Measurements from ENCODE around the gene ARL13B. TPM values are rescaled to one million over a fixed set of nuclear protein-coding genes. Genes with fewer than 3 reads are reported as not detected.
"Not testable (repeated sequence)": the region's sequence is repeated elsewhere in the genome, so short reads cannot be mapped to it uniquely, and the experiment has no call there.

Gene ARL13B
- total RNA-seq = 1 to 10 TPM; 4.4 to 4.7 TPM

DNA sequence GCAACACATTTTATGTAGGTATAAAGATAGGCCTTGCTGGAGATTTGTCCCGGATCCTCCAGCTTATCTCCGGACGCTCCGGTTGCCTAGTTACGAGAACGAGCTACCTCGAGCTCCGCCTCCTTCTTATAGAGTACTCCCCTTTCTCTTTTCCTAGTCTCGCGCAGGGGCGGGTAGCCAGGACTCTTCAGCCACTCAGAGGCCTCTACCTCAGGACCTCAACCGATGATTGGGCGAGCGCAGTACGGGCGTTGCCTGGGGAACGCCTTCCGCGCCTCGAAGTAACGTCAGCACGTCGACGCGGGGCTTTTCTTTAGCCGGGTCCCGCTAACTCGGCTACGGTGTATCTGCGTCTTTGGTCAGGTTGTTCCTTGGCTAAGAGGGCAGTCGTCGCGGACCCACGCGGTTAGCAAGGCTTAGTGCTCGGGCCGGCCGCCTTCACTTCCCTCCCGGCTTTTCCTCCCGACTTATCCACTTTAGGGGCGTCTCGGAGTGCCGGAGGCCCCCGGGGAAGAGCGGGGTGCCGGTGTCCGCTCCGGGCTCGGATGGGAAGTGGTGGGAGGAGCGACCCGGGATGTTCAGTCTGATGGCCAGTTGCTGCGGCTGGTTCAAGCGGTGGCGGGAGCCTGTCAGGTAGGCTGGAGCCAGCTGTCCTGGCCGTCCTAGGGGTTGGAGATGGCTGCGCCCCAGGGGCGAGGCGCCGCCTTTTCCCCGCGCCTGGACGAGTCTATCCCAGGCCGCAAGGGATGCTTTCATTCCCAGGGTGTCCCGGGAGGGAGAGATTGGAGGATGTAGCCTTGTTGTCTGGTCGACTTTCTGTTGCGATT, at the start of gene ARL13B:
TSS of gene ARL13B (plus strand) at position 306 of the 827 bp plus-strand sequence. CDS start at position 575, 269 bp downstream.
- TF ChIP-seq CTCF (IDR thresholded peaks at IDR 0.05) = no peak
- H3K36me3 ChIP-seq = no peaks in the 10 kb centered on the region
- peak within 1 kb of the TSS; percentile 89 for H3K27ac ChIP-seq
- peak within 1 kb of the TSS; percentile 70 to 72 for H3K9ac ChIP-seq (ENCODE audit: low read depth in 2 of 2, low read length in 2 of 2)
- H3K9me3 ChIP-seq = no peaks in the 10 kb centered on the region
- no peaks in the 10 kb centered on the region for H3K4me1 ChIP-seq
- H3K27me3 ChIP-seq = no peaks in the 10 kb centered on the region
- intact Hi-C loops (cut with DNase I) = no loop called here
- DNase-seq = peak; percentile 97
- H3K4me3 ChIP-seq = peak within 1 kb of the TSS; percentile 91

GRCh38 chr3:93931597-93932229, 48.2 kb upstream of the ARL13B start:
- Histone ChIP-seq H3K4me3 (no peak overlapping the region), H3K9me3 (no peaks in the 10 kb centered on the region), H3K4me1 (no peaks in the 10 kb centered on the region), H3K9ac (ENCODE audit: low read depth in 2 of 2, low read length in 2 of 2) (no peak overlapping the region), H3K27ac (no peak overlapping the region), H3K27me3 (no peaks in the 10 kb centered on the region), H3K36me3 (no peaks in the 10 kb centered on the region)
- no peak for TF ChIP-seq CTCF (IDR thresholded peaks at IDR 0.05)
- intact Hi-C loops (cut with DNase I) = no loop called here
- no peak for DNase-seq

GRCh38 chr3:93934366-93935046, 45.4 kb upstream of the ARL13B start:
- no peak for TF ChIP-seq CTCF (IDR thresholded peaks at IDR 0.05)
- Histone ChIP-seq H3K36me3 (no peaks in the 10 kb centered on the region), H3K4me3 (no peak overlapping the region), H3K9ac (ENCODE audit: low read depth in 2 of 2, low read length in 2 of 2) (no peak overlapping the region), H3K27ac (no peak overlapping the region), H3K27me3 (no peaks in the 10 kb centered on the region), H3K9me3 (no peaks in the 10 kb centered on the region), H3K4me1 (no peaks in the 10 kb centered on the region)
- intact Hi-C loops (cut with DNase I) = no loop called here
- DNase-seq = no peak

DNA sequence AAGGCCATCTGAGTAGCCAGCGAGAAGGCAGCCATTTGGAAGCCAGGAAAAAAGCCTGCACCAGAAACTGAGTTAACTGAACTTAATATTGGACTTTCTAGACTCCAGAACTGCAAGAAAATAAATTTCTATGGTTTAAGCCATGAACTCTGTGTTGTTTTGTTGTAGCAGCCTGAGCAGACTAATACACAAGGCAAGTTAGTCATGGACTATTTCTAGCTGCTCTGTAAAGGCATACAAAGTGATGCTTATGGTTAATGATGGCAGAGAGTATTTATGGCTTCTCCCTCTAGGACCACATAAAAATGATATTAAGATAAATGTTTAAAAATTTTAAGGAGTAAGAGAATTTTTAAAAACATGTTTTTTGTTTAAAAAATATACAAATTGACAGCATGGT, 43.4 kb upstream of the ARL13B start:
- DNase-seq = no peak
- Histone ChIP-seq H3K27me3 (no peaks in the 10 kb centered on the region), H3K9ac (ENCODE audit: low read depth in 2 of 2, low read length in 2 of 2) (no peak overlapping the region), H3K4me1 (no peaks in the 10 kb centered on the region), H3K9me3 (no peaks in the 10 kb centered on the region), H3K27ac (no peak overlapping the region), H3K36me3 (no peaks in the 10 kb centered on the region), H3K4me3 (no peak overlapping the region)
- intact Hi-C loops (cut with DNase I) = no loop called here
- TF ChIP-seq CTCF (IDR thresholded peaks at IDR 0.05) = no peak

DNA sequence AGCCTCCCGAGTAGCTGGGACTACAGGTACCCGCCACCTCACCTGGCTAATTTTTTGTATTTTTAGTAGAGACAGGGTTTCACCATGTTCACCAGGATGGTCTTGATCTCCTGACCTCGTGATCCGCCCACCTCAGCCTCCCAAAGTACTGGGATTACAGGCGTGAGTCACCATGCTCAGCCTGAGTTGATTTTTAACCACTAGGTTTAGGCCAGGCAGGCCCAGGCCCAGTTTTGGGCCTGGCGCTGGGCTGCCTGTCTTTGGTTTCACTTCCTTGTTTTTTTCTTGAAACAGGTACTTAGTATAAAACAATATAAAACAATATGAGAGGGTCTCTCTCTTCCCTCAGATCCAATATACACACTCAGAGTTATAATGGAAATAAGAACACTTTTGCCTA, 42.5 kb upstream of the ARL13B start:
- intact Hi-C loops (cut with DNase I); DNase-seq; H3K4me1 ChIP-seq; H3K27me3 ChIP-seq; H3K36me3 ChIP-seq; H3K27ac ChIP-seq; H3K9me3 ChIP-seq; H3K4me3 ChIP-seq; H3K9ac ChIP-seq (ENCODE audit: low read depth in 2 of 2, low read length in 2 of 2): not testable (repeated sequence)

- intact Hi-C loops (cut with DNase I); H3K4me3 ChIP-seq; H3K27me3 ChIP-seq: not testable (repeated sequence)
Measured at GRCh38 chr3:93949958-93950357, 30.0 kb upstream of the ARL13B start.

More at GRCh38 chr3:93949958-93950357, 30.0 kb upstream of the ARL13B start:
- H3K4me1 ChIP-seq; H3K9ac ChIP-seq (ENCODE audit: low read depth in 2 of 2, low read length in 2 of 2); H3K9me3 ChIP-seq; DNase-seq; H3K36me3 ChIP-seq; H3K27ac ChIP-seq: not testable (repeated sequence)
